Endodermal cell (in vitro differentiated cells): ENCODE data around the gene ATP5PB. TPM values are rescaled to one million over a fixed set of nuclear protein-coding genes. Genes with fewer than 3 reads are reported as not detected.

ENCODE experiments used
- DNase-seq: peaks from one replicate; pipeline ENCODE4 v3.0.0-alpha.2; 2017
- H3K27ac ChIP-seq: 2 replicates; pipeline ENCODE4 v1.5.1; 2013; ENCODE audit warnings: mild to moderate bottlenecking, low read depth, low read length, moderate library complexity
- H3K27me3 ChIP-seq: 2 replicates; pipeline ENCODE4 v1.6.1; 2013; ENCODE audit warnings: mild to moderate bottlenecking, low read length, moderate library complexity; ENCODE audit not compliant: insufficient read depth, control insufficient read depth, poor library complexity, severe bottlenecking
- H3K36me3 ChIP-seq: 2 replicates; pipeline ENCODE4 v1.7.0; 2013; ENCODE audit warnings: mild to moderate bottlenecking, low read length, moderate library complexity; ENCODE audit not compliant: control insufficient read depth, insufficient read depth
- H3K4me1 ChIP-seq: one replicate; pipeline ENCODE4 v1.7.0; 2013; ENCODE audit warnings: low read length; ENCODE audit not compliant: control insufficient read depth, insufficient read depth
- H3K4me3 ChIP-seq: 2 replicates; pipeline ENCODE4 v1.5.1; 2013; ENCODE audit warnings: mild to moderate bottlenecking, low read length, moderate library complexity
- H3K9ac ChIP-seq: 2 replicates; pipeline ENCODE4 v1.6.1; 2013; ENCODE audit warnings: mild to moderate bottlenecking, low read length, moderate library complexity; ENCODE audit not compliant: poor library complexity, severe bottlenecking; ENCODE audit errors: extremely low read depth
- H3K9me3 ChIP-seq: 2 replicates; pipeline ENCODE4 v1.6.1; 2013; ENCODE audit warnings: mild to moderate bottlenecking, low read length, moderate library complexity; ENCODE audit not compliant: control insufficient read depth
- H3K27ac Mint-ChIP-seq: 2 replicates; pipeline ENCODE4 v1.8.0; 2020; ENCODE audit warnings: mixed read lengths
- H3K27me3 Mint-ChIP-seq: 2 replicates; pipeline ENCODE4 v1.8.0; 2021; ENCODE audit warnings: mild to moderate bottlenecking, mixed read lengths; ENCODE audit not compliant: insufficient read depth
- H3K36me3 Mint-ChIP-seq: 2 replicates; pipeline ENCODE4 v1.8.0; 2020; ENCODE audit warnings: low read depth, mixed read lengths
- H3K4me1 Mint-ChIP-seq: 2 replicates; pipeline ENCODE4 v1.8.0; 2020; ENCODE audit warnings: mixed read lengths
- H3K4me3 Mint-ChIP-seq: 2 replicates; pipeline ENCODE4 v1.8.0; 2020; ENCODE audit warnings: mild to moderate bottlenecking, moderate library complexity, mixed read lengths
- H3K9me3 Mint-ChIP-seq: 2 replicates; pipeline ENCODE4 v1.8.0; 2020; ENCODE audit warnings: mild to moderate bottlenecking, mixed read lengths
- WGBS, 2 experiments: methylation state at CpG; one replicate each; pipeline versions ENCODE4 v1.1.5 to v1.1.7; 2013; ENCODE audit warnings: missing lambda C conversion rate in 2 of 2, mixed read lengths in 1 of 2; ENCODE audit not compliant: insufficient coverage in 1 of 2, insufficient read length in 1 of 2; 5-methylcytosine and 5-hydroxymethylcytosine counted together
- total RNA-seq, 2 donors: library from RNA; stranded (reverse); fragmentation: NEBNext Ultra II Directional in 1 of 2; extraction: Animal tissue kit (Norgen Biotek cat#: 25700) in 1 of 2; gene quantifications; 2 replicates in 1 of 2; 3 replicates in 1 of 2; pipeline ENCODE4 v1.2.1, GENCODE V29; 2021
- TF ChIP-seq, protein P1 (sequence below): fragments of 200-600 bp; sonication (generic); conservative IDR thresholded peaks from 2 replicates; pipeline ENCODE4 v1.5.0; 2021; ENCODE audit warnings: antibody characterized with exemption, mild to moderate bottlenecking

The ATP5PB gene
- total RNA-seq, 2 donors from 2014 or later = 165 to 181 TPM

DNA sequence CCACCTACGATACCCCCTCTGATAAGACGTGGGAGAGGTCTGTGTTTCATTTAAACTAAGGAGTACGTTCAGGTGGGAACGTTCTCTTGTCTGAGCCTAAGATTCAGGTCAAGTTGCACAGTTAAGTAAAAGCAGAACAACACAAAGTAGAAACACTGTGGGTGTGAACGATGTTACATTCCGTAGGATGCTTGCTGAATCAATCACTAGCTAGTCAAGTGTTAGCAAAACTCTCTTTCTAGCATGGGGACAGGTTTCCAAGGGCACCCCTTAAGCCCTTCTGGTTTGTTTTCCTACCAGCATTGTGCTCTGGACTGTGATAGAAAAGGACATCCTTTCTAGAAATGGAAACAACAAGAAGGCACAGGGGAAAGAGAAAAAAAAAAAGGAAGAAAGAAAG lies 37.9 kb downstream of the ATP5PB start:
- H3K27me3 ChIP-seq = no peaks in the 10 kb centered on the region
- no peak for DNase-seq
- H3K4me3 Mint-ChIP-seq = no peak overlapping the region
- no peaks in the 10 kb centered on the region for H3K36me3 ChIP-seq
- WGBS, 2 experiments = 92 to 95% methylated on average over 6 of the region's 6 CpGs
- H3K27ac ChIP-seq = no peak overlapping the region
- no peaks in the 10 kb centered on the region for H3K36me3 Mint-ChIP-seq
- peaks cover 4% of the 10 kb centered on the region for H3K27me3 Mint-ChIP-seq
- no peaks in the 10 kb centered on the region for H3K4me1 ChIP-seq
- H3K4me1 Mint-ChIP-seq = no peaks in the 10 kb centered on the region
- no peaks in the 10 kb centered on the region for H3K9me3 ChIP-seq
- no peaks in the 10 kb centered on the region for H3K9me3 Mint-ChIP-seq
- H3K9ac ChIP-seq = no peak overlapping the region
- H3K27ac Mint-ChIP-seq = no peak overlapping the region
- TF ChIP-seq, protein P1, sequence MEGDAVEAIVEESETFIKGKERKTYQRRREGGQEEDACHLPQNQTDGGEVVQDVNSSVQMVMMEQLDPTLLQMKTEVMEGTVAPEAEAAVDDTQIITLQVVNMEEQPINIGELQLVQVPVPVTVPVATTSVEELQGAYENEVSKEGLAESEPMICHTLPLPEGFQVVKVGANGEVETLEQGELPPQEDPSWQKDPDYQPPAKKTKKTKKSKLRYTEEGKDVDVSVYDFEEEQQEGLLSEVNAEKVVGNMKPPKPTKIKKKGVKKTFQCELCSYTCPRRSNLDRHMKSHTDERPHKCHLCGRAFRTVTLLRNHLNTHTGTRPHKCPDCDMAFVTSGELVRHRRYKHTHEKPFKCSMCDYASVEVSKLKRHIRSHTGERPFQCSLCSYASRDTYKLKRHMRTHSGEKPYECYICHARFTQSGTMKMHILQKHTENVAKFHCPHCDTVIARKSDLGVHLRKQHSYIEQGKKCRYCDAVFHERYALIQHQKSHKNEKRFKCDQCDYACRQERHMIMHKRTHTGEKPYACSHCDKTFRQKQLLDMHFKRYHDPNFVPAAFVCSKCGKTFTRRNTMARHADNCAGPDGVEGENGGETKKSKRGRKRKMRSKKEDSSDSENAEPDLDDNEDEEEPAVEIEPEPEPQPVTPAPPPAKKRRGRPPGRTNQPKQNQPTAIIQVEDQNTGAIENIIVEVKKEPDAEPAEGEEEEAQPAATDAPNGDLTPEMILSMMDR = no peak
- H3K4me3 ChIP-seq = no peak overlapping the region

DNA sequence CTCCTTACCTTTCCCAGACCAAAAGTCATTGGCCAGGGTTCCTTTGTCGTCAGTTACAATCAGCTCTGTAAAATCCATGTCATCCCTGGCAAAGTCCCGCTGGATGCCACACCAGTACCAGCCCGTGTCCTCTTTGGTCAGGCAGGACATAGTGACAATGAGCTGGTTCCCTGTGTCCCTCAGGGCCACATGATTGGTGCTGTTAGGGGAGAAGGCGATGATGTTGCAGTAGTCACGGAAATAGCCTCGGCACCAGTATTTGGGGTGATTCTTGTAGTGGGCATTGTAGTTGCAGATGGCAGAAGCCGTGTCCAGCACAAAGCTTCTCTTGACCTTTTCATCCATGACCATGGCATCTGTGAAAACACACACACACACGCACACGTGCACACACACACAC lies 39.4 kb downstream of the ATP5PB start:
- WGBS, 2 experiments = 94 to 100% methylated on average over 2 to 9 of the region's 9 CpGs
- Mint-ChIP-seq H3K27me3 (peaks cover 4% of the 10 kb centered on the region), H3K4me3 (no peak overlapping the region), H3K4me1 (no peaks in the 10 kb centered on the region), H3K9me3 (no peaks in the 10 kb centered on the region), H3K36me3 (no peaks in the 10 kb centered on the region), H3K27ac (no peak overlapping the region)
- Histone ChIP-seq H3K4me3 (no peak overlapping the region), H3K9me3 (no peaks in the 10 kb centered on the region), H3K27me3 (no peaks in the 10 kb centered on the region), H3K4me1 (no peaks in the 10 kb centered on the region), H3K36me3 (no peaks in the 10 kb centered on the region), H3K9ac (no peak overlapping the region), H3K27ac (no peak overlapping the region)
- DNase-seq = no peak
- TF ChIP-seq, protein P1 = no peak

DNA sequence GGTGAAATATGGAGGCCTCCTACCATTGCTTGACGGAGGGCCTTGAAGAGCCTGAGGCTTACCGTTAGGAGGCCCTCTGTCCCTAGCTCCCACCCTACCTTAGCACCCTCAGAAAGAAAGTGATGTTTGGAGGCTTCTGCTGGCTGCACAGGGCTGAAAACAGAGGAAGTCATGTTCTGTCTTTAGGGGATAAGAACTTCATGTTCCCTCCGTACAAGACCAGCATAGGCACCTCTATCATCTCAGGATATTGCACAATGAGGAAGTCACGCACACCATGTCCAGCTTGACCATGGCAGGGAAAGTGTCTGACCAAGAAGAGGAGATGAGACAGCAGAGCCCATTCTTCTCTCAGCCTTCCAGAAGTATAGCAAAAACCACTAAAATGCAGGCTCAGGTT lies 40.3 kb downstream of the ATP5PB start:
- 97% methylated on average over 4 of the region's 4 CpGs; no CpG with 5 or more reads in 1 of the 2 experiments for WGBS, 2 experiments

More for the DNA sequence above, 40.3 kb downstream of the ATP5PB start:
- Histone ChIP-seq H3K4me1 (no peaks in the 10 kb centered on the region), H3K4me3 (no peak overlapping the region), H3K9me3 (no peaks in the 10 kb centered on the region), H3K27ac (no peak overlapping the region), H3K27me3 (no peaks in the 10 kb centered on the region), H3K9ac (no peak overlapping the region), H3K36me3 (no peaks in the 10 kb centered on the region)
- Mint-ChIP-seq H3K36me3 (no peaks in the 10 kb centered on the region), H3K4me3 (no peak overlapping the region), H3K4me1 (no peaks in the 10 kb centered on the region), H3K9me3 (no peaks in the 10 kb centered on the region), H3K27me3 (peaks cover 4% of the 10 kb centered on the region), H3K27ac (no peak overlapping the region)
- TF ChIP-seq, protein P1 = no peak
- no peak for DNase-seq
